ENCODE data around the gene RASSF8.
A peak's percentile ranks its signal among the peaks of the same experiment; 100 is the strongest.

The RASSF8 gene

GRCh38 chr12:26014085-26014484 lies 55.6 kb downstream of the RASSF8 start:
- no peak for TF ChIP-seq EZH2phosphoT487 (IDR thresholded peaks at IDR 0.05; ENCODE audit: low read depth)
- Histone ChIP-seq H3K36me3 (replicated peaks; ENCODE audit: low read depth, low read length) (no peaks in the 10 kb centered on the region), H3K4me2 (ENCODE audit: low read length) (no peak overlapping the region), H4K20me1 (ENCODE audit: insufficient read depth, low read length) (no peaks in the 10 kb centered on the region), H3K9ac (ENCODE audit: low read length) (no peak overlapping the region), H3K27ac (ENCODE audit: low read length) (no peak overlapping the region), H3K27me3 (ENCODE audit: low read depth, low read length) (no peaks in the 10 kb centered on the region), H3K9me3 (ENCODE audit: insufficient read depth, low read length) (no peaks in the 10 kb centered on the region), H3K4me3 (ENCODE audit: low read length) (no peak overlapping the region), H3K4me1 (ENCODE audit: low read length) (peaks cover 17% of the 10 kb centered on the region), H3K79me2 (ENCODE audit: low read length) (no peaks in the 10 kb centered on the region), H2AFZ (ENCODE audit: low read depth, low read length) (no peak overlapping the region)

GRCh38 chr12:26016516-26016915 lies 58.0 kb downstream of the RASSF8 start:
- Histone ChIP-seq H4K20me1 (ENCODE audit: insufficient read depth, low read length) (no peaks in the 10 kb centered on the region), H3K4me1 (ENCODE audit: low read length) (peaks cover 17% of the 10 kb centered on the region), H3K9me3 (ENCODE audit: insufficient read depth, low read length) (no peaks in the 10 kb centered on the region), H3K4me3 (ENCODE audit: low read length) (no peak overlapping the region), H3K9ac (ENCODE audit: low read length) (no peak overlapping the region), H3K27me3 (ENCODE audit: low read depth, low read length) (no peaks in the 10 kb centered on the region), H3K4me2 (ENCODE audit: low read length) (no peak overlapping the region), H3K36me3 (replicated peaks; ENCODE audit: low read depth, low read length) (no peaks in the 10 kb centered on the region), H2AFZ (ENCODE audit: low read depth, low read length) (no peak overlapping the region), H3K27ac (ENCODE audit: low read length) (no peak overlapping the region), H3K79me2 (ENCODE audit: low read length) (no peaks in the 10 kb centered on the region)
- no peak for TF ChIP-seq CTCF (IDR thresholded peaks at IDR 0.05; ENCODE audit: low read depth, low read length)
- TF ChIP-seq EZH2phosphoT487 (IDR thresholded peaks at IDR 0.05; ENCODE audit: low read depth) = no peak

GRCh38 chr12:26017484-26018211 lies 59.2 kb downstream of the RASSF8 start:
- H4K20me1 ChIP-seq (ENCODE audit: insufficient read depth, low read length) = no peaks in the 10 kb centered on the region
- H2AFZ ChIP-seq (ENCODE audit: low read depth, low read length) = peak overlapping the region; percentile 60; the same call in 1 of the 2 replicates
- H3K27ac ChIP-seq (ENCODE audit: low read length) = no peak overlapping the region
- TF ChIP-seq CTCF (IDR thresholded peaks at IDR 0.05; ENCODE audit: low read depth, low read length) (peak; percentile 96), EZH2phosphoT487 (IDR thresholded peaks at IDR 0.05; ENCODE audit: low read depth) (no peak)
- H3K79me2 ChIP-seq (ENCODE audit: low read length) = no peaks in the 10 kb centered on the region
- peak overlapping the region; percentile 76 for H3K4me2 ChIP-seq (ENCODE audit: low read length)
- H3K4me1 ChIP-seq (ENCODE audit: low read length) = peaks cover 17% of the 10 kb centered on the region
- H3K4me3 ChIP-seq (ENCODE audit: low read length) = peak overlapping the region; percentile 63
- no peaks in the 10 kb centered on the region for H3K9me3 ChIP-seq (ENCODE audit: insufficient read depth, low read length)
- H3K36me3 ChIP-seq (replicated peaks; ENCODE audit: low read depth, low read length) = no peaks in the 10 kb centered on the region
- H3K27me3 ChIP-seq (ENCODE audit: low read depth, low read length) = no peaks in the 10 kb centered on the region
- 0 out of 2 replicates have a peak overlapping the region, but pooled peaks have one; percentile 6 for H3K9ac ChIP-seq (ENCODE audit: low read length)

GRCh38 chr12:26018926-26019325 lies 60.4 kb downstream of the RASSF8 start:
- Histone ChIP-seq H3K4me3 (ENCODE audit: low read length) (no peak overlapping the region), H3K79me2 (ENCODE audit: low read length) (no peaks in the 10 kb centered on the region), H3K36me3 (replicated peaks; ENCODE audit: low read depth, low read length) (no peaks in the 10 kb centered on the region), H3K27ac (ENCODE audit: low read length) (no peak overlapping the region), H4K20me1 (ENCODE audit: insufficient read depth, low read length) (no peaks in the 10 kb centered on the region), H3K4me2 (ENCODE audit: low read length) (no peak overlapping the region), H3K9ac (ENCODE audit: low read length) (no peak overlapping the region), H3K27me3 (ENCODE audit: low read depth, low read length) (no peaks in the 10 kb centered on the region), H2AFZ (ENCODE audit: low read depth, low read length) (no peak overlapping the region), H3K4me1 (ENCODE audit: low read length) (peaks cover 17% of the 10 kb centered on the region), H3K9me3 (ENCODE audit: insufficient read depth, low read length) (no peaks in the 10 kb centered on the region)
- no peak for TF ChIP-seq CTCF (IDR thresholded peaks at IDR 0.05; ENCODE audit: low read depth, low read length)
- TF ChIP-seq EZH2phosphoT487 (IDR thresholded peaks at IDR 0.05; ENCODE audit: low read depth) = no peak
